Nephron (organoid): Measurements from ENCODE around the gene ARL15.

Experiments used
- H3K27ac Mint-ChIP-seq, 3 experiments: 2 replicates each; pipeline ENCODE4 v1.8.0; 2020; ENCODE audit warnings: mixed read lengths in 3 of 3, mild to moderate bottlenecking in 2 of 3, moderate library complexity in 1 of 3
- H3K27me3 Mint-ChIP-seq: 2 replicates; pipeline ENCODE4 v1.8.0; 2021; ENCODE audit warnings: low read depth, mild to moderate bottlenecking, moderate library complexity, mixed read lengths
- H3K36me3 Mint-ChIP-seq: 2 replicates; pipeline ENCODE4 v1.8.0; 2020; ENCODE audit warnings: low read depth, mixed read lengths
- H3K4me1 Mint-ChIP-seq: 2 replicates; pipeline ENCODE4 v1.8.0; 2020; ENCODE audit warnings: mixed read lengths
- H3K4me3 Mint-ChIP-seq, 3 experiments: 2 replicates each; pipeline ENCODE4 v1.8.0; 2020; ENCODE audit warnings: mild to moderate bottlenecking in 3 of 3, mixed read lengths in 3 of 3, moderate library complexity in 2 of 3
- H3K9me3 Mint-ChIP-seq: 2 replicates; pipeline ENCODE4 v1.8.0; 2020; ENCODE audit warnings: mixed read lengths
- TF ChIP-seq, protein P1 (sequence below), 3 experiments: fragments of 200-600 bp; sonication (generic); IDR thresholded peaks; one replicate each; pipeline ENCODE4 v1.5.0; 2021; ENCODE audit warnings: antibody characterized with exemption in 3 of 3; ENCODE audit not compliant: unreplicated experiment in 3 of 3

The ARL15 gene

DNA sequence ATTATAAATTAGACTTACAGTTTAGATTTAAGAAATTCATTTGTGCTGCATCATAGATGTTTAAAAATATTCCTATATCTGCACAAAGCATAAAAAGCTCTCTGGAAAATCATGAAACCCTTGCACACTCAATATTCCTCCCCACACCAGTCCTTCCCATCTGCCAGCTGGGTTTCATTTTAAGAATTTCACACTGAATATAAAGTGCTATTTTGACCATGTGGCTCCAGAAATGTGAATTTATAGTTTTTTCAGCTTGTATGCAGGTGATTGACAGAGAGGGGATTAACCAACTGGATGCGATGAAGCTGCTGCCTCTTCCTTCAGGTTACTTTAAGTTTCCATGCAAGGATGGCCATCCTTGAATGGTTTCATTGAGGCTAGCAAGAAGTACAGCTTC lies 403.6 kb downstream of the ARL15 start:
- Mint-ChIP-seq H3K36me3 (no peaks in the 10 kb centered on the region), H3K27me3 (no peaks in the 10 kb centered on the region), H3K27ac (no peak overlapping the region), H3K4me1 (peaks cover 4% of the 10 kb centered on the region), H3K9me3 (no peaks in the 10 kb centered on the region), H3K4me3 (no peak overlapping the region)
- TF ChIP-seq, protein P1, sequence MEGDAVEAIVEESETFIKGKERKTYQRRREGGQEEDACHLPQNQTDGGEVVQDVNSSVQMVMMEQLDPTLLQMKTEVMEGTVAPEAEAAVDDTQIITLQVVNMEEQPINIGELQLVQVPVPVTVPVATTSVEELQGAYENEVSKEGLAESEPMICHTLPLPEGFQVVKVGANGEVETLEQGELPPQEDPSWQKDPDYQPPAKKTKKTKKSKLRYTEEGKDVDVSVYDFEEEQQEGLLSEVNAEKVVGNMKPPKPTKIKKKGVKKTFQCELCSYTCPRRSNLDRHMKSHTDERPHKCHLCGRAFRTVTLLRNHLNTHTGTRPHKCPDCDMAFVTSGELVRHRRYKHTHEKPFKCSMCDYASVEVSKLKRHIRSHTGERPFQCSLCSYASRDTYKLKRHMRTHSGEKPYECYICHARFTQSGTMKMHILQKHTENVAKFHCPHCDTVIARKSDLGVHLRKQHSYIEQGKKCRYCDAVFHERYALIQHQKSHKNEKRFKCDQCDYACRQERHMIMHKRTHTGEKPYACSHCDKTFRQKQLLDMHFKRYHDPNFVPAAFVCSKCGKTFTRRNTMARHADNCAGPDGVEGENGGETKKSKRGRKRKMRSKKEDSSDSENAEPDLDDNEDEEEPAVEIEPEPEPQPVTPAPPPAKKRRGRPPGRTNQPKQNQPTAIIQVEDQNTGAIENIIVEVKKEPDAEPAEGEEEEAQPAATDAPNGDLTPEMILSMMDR (IDR thresholded peaks at IDR 0.05; ENCODE audit: unreplicated experiment in 3 of 3), result no peak

- Mint-ChIP-seq H3K4me1 (peaks cover 11% of the 10 kb centered on the region), H3K4me3 (no peak overlapping the region), H3K27me3 (no peaks in the 10 kb centered on the region), H3K36me3 (no peaks in the 10 kb centered on the region), H3K27ac (peak overlapping the region in 2 of 3 experiments; percentile 7 to 50), H3K9me3 (peaks cover 4% of the 10 kb centered on the region)
- TF ChIP-seq, protein P1 (IDR thresholded peaks at IDR 0.05; ENCODE audit: unreplicated experiment in 3 of 3), result no peak
Observed at GRCh38 chr5:53902296-53902907, 408.0 kb downstream of the ARL15 start.

DNA sequence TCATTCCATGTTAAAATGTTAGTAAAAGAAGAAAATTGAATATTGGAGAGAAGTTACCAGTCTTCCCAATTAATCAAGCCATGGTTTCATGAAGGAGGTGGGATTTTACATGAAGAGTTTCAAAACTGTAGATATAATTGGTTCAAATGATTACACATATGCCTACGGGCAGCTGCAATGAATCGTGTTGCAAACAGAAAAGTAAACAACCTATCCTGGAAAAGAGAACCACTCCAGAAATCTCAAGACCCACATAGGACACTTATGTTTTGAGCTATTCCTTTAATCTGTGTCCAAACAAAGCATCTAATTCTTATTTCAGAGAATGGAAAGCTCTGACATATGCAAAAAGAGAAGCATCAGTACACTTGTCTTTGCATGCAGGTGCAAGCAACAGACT lies 409.7 kb downstream of the ARL15 start:
- H3K4me3 Mint-ChIP-seq, result no peak overlapping the region
- no peaks in the 10 kb centered on the region for H3K36me3 Mint-ChIP-seq
- H3K27me3 Mint-ChIP-seq, result no peaks in the 10 kb centered on the region
- TF ChIP-seq, protein P1 (IDR thresholded peaks at IDR 0.05; ENCODE audit: unreplicated experiment in 3 of 3), result no peak
- peak overlapping the region; percentile 1 to 63 (median 9) for H3K27ac Mint-ChIP-seq
- peaks cover 4% of the 10 kb centered on the region for H3K9me3 Mint-ChIP-seq
- H3K4me1 Mint-ChIP-seq, result peaks cover 11% of the 10 kb centered on the region

GRCh38 chr5:53895091-53895683 lies 415.2 kb downstream of the ARL15 start:
- Mint-ChIP-seq H3K4me1 (peaks cover 5% of the 10 kb centered on the region), H3K9me3 (peaks cover 4% of the 10 kb centered on the region), H3K27me3 (no peaks in the 10 kb centered on the region), H3K36me3 (no peaks in the 10 kb centered on the region), H3K27ac (no peak overlapping the region), H3K4me3 (no peak overlapping the region)
- TF ChIP-seq, protein P1 (IDR thresholded peaks at IDR 0.05; ENCODE audit: unreplicated experiment in 3 of 3), result no peak

DNA sequence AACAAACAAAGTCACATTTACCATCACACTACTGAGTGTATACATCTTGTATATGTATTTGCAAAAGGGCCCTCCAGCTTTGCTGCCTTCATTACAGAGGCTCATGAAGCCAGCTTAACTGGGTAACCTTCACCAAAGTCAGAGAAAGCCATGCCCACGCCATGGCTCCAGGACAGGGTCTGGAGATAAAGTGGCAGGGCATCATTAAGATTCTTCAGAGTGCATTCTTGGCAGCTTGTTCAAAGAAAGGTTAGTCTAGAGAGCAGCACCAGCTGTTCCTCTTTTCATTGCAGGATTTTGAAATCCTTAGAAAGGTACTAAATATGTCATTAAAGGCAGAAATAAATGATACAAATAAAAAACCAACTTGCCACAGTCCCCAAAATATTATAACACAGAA lies 416.7 kb downstream of the ARL15 start:
- Mint-ChIP-seq H3K27me3 (no peaks in the 10 kb centered on the region), H3K36me3 (no peaks in the 10 kb centered on the region)

More for the DNA sequence above, 416.7 kb downstream of the ARL15 start:
- Mint-ChIP-seq H3K9me3 (peaks cover 4% of the 10 kb centered on the region), H3K4me1 (peaks cover 5% of the 10 kb centered on the region), H3K4me3 (no peak overlapping the region), H3K27ac (no peak overlapping the region)
- TF ChIP-seq, protein P1 (IDR thresholded peaks at IDR 0.05; ENCODE audit: unreplicated experiment in 3 of 3), result no peak
